Inflammatory macrophage treated with lipopolysaccharide for 1 hour (primary cell): ENCODE measurements around the gene THSD7A.

Experiments used
- DNase-seq, 2 donors: peaks; one replicate each; pipeline ENCODE4 v3.0.0-alpha.2; 2020 to 2022

THSD7A gene

DNA sequence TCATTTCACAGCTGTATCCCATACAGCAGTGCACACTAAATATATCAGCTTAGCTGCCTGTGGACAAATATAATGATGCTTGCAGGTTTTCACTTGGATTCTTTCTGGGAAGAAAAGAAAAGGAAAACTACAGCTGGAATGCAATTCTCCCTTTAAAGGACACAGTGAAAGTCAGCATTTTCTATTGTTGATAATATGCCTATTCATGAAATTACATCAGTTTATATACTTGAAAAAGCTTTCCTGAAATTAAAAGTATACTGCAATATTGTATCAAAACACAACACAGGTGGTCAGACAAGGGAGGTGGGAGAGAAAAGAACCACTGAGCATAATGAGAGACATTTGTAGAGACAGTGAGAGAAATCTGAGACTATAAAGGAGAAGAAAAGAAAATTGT lies 20.3 kb downstream of the THSD7A start:
- no peak for DNase-seq

DNA sequence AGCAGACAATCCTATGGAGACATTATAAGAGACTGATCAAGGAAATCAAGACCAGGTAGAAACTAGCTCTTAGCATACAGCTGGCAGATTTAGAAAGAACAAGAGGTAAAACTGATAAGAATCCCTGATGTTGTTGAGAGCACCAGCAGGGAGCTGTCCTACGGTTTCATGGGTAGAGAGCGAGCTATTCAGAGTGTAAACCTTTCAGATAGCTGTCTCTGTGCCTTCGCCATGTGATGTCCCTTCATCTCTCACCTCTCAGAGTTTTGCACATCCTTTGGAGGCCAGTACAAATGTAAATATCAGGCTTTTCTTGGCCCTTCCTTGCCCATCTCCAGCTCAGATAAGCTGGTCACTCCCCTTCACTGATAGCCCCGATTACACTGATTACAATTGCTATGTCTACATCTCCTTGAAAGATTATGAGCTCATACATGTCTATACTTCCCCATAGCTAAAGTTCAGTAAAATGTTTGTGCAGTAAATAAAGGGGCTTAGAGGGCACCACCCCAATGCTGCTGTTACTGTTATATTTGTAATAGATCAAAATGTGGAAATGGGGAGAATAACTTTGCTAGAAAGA lies 21.9 kb downstream of the THSD7A start:
- DNase-seq = no peak

DNA sequence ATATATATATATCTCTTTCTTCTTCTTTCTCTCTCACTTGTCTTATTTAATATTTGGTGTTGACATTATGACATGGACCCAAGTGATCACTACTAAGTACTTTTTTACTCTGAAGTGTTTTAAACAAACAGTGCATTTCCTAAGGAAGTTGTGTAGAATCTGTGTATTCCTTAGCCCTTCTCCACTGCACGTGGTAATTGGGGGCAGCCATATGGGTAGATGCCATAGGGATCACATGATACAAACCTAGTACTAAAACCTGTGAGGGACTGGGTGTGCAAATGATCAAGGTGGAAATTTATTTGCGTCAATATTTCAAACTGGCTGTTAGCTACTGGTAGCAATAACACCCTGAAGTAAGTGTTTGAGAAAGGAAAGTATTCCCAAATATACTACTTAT lies 25.0 kb downstream of the THSD7A start:
- DNase-seq = no peak

DNA sequence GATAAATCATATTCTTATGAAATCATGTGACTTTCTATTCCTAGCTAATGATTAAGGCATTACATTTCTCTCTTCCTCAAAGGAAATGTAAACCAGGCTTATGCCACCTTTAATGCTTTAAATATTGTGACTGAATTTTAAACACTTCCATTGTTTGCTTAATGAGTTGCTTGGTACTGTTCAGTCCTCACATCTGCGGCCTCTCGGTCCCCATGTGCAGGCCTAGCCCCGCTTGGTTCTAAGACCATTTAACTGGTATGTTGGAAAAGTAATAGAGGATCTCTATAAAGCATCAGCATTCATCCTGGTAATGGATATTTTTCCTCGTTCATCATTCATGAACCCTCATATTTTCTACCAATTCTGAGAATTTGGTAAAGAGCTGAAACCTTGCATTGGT lies 27.4 kb downstream of the THSD7A start:
- no peak for DNase-seq

DNA sequence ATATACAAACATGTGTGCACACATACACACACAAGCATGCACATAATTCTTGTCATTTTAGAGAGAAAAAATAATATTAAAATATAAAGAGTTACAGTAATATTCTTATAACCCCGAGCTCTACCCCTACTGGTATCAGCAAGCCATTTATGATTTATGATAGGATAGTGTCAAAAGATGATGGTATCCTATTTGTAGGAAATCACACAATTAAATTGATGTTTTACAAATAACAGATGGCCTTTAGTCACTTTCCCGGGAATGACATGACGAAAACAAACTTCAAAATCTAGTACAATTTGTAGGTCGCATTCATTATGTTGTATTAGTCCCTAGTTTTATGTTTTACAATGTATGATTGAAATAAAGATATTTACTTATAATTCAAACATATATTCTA lies 36.8 kb downstream of the THSD7A start:
- no peak for DNase-seq

DNA sequence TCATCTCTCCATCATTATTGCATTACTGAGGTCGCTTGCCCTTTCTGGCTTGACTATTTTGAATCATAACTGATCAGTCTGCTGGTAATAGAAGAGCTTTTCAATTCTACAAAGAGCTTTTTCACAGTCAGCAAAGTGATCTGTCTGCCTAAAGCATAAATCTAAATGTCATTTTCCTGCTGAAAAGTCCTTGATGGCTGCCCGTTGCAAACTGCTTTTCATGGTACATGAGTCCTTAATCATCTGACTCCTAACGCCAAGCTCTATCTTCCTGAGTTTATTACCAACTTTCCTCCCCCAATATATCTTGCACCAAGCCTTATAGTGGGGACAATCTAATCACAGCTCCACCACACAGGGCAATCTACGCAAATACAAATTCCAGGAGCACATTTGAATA lies 39.8 kb downstream of the THSD7A start:
- no peak for DNase-seq

DNA sequence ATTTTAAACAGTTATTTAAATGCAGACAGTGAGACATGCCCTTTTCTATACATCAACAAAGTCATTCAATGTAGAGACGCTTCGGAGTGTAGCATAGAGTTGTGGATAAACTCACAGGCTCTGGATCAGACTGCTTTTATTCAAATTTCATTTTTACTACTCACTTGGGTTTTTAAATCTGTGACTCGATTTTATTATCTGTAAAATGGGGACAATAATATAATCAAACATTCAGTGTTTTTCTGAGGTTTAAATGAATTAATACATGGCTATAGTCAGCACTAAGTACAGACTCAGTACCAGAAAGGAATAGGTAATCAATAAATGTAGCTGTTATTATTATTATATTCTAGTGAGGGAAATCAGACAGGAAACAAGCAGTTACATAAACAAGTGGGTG lies 43.4 kb downstream of the THSD7A start:
- DNase-seq = no peak

DNA sequence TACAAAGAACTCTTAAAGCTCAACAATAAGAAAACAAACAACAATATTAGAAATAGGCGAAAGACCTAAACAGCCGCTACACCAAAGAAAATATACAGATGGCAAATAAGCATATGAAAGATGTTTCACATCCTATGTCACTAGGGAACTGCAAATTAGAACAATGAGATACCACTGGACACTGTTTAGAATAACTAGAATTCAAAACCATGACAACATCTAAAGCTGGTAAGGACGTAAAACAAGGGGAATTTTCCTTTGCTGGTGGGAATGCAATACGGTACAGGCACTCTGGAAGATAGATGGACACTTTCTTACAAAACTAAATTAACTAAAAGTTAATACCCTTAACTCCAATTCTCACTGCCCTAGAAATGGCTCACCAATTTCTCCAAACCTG lies 44.5 kb downstream of the THSD7A start:
- no peak for DNase-seq

DNA sequence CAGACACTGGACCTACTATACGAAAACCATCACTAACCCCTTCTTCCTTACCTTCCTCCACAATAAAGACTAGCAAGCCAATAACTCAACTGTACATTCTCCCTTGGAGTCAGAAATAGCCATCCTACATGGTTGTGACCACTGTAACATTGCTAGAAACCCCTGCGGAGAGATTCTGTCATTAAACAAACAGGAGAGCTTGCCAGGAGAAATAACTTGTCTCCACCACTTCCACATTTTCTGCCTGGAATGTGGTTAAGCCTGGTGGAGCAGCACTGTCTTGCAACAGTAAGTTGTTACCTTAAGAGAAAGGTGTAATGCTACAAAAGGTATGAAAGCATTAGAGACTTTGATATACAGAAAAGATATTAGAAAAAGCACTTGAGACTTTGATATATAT lies 45.8 kb downstream of the THSD7A start:
- no peak for DNase-seq

DNA sequence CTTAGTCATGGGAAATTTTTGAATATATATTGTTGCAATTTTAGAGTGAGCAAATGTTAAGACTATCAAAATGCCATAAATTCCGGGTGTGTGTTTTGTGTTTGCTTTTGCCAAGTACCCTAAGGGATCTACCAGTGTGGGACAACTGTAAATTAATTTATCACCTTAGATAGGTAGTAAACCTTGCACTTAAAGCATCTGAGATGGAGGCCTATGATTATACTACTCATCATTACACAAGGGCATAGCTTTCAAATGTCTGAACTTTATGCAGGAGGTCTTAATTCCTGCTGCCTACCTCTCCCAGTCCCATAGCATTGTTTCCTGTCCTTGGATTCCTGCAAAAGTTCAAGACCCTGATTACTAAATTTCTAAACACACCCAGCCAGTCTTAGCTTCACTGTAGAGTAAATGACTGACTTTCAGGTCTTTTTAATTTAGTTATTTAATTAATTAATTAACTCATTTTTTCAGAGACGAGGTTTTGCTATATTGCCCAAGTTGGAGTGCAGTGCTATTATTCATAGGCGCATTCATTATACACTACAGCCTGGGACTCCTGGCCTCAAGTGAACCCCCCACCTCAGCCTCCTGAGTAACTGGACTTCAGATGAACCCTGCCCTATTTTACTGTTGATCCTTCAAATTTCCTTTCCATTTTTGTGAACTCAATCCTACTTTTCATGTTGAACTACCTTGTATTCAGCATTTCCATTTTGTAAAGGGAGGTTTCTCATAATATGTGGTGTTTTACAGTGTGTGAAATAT lies 47.0 kb downstream of the THSD7A start:
- DNase-seq = no peak

DNA sequence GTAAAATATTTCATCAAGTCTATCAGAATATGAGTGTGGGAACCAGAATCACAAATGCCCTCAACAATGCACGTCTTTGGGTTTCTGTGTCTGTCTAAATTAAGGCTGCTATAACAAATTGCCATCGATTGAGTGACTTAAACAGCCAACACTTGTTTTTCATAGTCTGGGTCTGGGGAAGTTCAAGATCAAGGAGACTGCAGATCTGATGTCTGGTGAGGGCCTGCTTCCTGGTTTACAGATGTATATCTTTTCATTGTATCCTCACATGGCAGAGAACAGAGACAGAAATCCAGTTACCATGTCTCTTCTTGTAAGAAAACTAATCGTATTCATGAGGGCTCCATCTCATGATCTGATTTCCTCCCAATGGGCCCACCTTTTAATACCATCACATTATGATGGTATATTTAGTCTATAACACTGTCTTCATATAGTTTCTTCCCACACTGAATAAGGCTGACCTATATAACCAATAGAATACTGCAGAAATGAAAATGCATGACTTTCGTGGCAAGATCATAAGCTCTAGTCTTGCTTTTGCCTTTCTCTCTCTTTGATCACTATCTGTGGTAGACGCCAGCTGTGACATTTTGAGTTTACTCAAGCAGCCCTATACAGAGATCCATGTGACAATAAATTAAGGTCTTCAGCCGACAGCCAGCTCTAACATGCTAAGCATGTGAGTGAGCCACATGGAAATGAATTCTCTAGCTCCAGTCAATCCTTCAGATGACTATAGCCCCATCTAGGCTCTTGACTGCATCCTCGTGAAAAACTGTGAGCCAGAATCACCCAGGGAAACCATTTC lies 51.9 kb downstream of the THSD7A start:
- no peak for DNase-seq

DNA sequence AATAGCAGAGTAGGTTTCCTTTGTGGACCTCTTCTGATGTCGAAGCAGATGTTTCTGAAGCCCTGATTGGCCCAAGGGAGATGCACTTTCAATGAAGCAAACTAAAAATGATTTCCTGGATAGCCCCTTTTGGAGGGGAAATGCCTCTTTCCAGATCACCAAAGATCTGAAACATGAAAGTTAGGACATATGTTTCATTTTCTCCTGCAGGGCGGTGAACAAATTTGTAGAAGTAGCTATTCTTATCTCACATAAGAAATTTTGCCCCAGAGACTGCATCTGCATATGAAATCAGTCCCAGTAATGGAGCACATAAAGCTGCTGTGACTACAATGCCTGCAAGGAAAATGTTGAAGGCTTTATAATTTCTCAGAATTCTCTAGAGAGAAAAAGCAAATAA lies 56.0 kb downstream of the THSD7A start:
- no peak for DNase-seq

DNA sequence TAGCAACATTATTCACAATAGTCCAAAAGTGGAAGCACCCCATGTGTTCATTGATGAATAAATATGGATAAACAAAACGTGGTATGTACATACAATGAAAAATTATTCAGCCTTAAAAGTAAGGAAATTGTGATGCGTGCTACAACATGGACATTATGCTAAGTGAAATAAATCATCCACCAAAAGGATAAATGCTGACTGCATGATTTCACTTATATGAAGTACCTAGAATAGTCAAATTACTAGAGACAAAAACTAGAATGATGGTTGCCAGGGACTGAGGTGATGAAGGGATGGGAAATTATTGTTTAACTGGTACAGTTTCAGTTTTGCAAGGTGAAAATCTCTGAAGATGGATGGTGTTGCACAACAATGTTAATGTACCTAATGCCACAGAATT lies 56.6 kb downstream of the THSD7A start:
- no peak for DNase-seq

DNA sequence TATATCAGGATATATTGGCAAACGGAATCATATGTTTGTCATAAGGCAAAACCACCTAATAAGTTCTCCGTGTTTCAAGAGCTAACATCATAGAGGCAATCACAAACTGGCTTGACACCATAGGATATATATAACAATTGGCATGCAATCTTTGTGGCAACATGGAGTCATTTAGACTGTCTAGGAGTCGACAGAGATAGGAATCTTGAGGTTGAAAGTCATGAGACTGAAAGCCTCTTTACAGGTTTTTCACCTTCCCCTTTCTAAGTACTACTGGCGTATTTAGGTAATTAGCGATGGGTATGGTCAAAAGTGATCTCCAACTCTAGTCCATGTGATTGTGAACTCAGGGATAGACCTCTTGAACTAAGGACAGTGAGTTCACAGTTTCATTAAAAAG lies 63.7 kb downstream of the THSD7A start:
- no peak for DNase-seq

DNA sequence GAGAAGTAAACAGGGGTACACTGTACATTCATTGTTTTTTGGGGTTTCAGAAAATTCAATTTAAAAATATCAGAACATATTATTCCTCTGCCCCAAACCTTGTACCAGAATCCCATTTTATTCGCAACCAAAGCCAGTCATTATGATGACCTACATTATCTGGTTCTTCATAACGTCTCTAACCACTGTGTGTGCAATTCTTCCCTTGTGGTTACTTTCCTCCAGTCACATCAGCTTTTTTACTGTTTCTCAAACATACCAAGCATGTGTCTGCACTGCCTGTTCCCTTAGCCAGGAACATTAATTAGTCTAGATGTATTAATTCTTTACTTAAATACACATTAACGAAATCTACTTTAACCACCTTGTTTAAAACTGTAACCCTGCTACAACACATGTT lies 64.8 kb downstream of the THSD7A start:
- DNase-seq = no peak

DNA sequence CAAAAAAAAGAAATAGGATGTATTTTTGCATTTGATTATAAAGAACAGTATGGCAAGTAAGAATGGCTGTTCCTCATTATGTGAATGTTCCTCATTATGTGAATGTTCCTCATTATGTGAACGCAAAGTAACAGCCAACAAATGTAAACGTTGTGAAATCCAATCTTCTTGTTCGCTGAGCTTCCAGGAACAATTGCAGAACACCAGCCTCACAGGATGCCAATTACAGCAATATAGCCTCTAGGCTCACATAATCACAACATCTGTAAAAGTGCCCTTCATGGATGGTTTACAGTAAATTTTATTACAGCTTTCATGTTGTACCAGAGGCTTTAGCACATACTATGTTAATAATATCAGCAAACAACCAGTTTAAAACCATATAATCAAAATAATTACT lies 71.6 kb downstream of the THSD7A start:
- DNase-seq = peak; percentile 67 to 78

DNA sequence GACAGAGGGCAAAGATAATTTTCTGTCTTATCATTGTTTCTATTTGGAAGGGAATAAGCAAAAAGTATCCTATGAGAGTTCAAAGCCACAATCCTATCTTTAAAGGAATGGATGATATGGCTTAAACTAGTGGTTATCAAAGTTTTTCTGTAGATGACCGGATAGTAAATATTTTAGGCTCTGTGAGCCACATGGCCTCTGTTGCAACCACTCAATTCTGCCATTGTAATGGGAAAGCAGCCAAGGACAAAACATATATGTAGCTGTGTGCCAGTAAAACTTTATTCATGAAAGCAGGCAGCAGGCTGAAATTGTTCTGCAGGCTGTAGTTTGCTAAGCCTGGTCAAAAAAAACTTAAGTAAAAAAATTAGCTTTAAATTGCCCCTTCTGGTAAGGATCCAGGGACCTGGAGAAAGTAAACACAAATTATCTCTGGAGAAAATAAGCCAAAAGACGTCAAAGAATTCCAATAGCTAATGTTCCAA lies 73.3 kb downstream of the THSD7A start:
- DNase-seq = no peak

DNA sequence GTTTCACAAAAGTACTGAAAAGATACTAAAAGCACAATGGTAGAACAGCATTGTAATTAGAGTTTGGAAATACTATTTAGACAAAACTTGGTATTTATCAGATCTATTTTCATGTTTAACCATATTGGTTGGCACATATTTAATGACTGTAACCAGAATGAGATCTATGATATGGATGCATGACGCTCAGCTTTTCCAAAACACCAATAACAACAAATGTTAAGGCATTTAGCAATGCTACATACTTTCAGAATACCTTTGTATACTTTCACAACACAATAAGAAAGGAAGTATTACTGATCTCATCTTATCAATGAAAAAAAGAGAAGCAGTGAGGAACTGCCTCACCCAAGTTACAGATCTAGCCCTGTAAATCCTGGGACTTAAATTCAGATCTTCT lies 74.8 kb downstream of the THSD7A start:
- DNase-seq = no peak

DNA sequence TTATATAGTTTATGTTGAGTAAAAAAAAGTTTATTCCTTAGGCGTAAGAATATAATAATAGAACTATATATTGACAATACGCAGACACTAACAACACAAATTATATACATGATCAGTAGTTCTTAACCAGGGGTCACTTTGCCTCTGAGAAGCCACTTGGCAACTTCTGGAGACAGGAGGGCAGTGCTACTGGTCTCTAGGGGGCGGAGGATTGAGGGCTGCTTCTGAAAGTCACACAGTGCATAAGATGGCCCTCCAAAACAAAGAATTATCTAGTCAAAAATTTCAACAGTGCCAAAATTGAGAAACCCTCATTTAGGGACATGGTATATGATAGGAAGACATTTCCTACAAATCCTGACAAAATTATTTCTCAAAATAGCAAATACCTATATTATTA lies 77.1 kb downstream of the THSD7A start:
- DNase-seq = no peak

DNA sequence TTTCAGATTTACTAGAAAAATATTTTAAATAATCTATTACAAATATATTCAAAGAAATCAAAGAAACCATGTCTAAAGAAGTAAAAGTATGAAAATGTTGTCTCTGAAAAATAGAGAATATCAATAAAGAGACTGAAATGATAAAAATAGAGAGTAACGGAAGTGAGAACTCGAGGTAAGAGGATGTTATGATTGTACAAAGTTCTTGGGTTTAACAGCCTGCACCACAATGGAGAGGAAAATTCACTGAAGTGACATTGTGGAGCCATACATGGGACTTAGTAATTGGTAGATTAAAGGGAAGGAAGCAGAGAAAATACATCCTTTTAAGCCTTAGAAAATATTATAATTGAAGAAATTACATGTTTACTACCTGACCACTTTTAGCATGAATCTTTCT lies 77.9 kb downstream of the THSD7A start:
- DNase-seq = no peak

DNA sequence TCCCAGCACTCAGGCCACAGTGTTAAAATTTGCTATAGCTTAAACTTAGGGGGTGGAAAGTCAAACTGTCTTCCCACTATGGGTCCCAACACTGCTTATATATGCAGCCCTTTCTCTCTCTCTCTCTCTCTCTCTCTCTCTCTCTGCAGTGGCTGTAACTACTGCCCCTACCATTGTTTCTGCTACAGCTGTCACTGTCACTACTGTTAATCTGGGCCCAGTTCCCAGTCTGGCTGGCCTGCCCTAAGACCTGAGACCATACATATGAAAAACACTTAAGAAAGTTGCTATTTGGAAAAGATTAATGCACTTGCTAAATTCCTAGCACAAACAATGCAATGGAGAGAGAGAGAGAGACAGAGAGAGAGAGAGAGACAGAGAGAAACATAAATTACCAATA lies 78.6 kb downstream of the THSD7A start:
- no peak for DNase-seq

DNA sequence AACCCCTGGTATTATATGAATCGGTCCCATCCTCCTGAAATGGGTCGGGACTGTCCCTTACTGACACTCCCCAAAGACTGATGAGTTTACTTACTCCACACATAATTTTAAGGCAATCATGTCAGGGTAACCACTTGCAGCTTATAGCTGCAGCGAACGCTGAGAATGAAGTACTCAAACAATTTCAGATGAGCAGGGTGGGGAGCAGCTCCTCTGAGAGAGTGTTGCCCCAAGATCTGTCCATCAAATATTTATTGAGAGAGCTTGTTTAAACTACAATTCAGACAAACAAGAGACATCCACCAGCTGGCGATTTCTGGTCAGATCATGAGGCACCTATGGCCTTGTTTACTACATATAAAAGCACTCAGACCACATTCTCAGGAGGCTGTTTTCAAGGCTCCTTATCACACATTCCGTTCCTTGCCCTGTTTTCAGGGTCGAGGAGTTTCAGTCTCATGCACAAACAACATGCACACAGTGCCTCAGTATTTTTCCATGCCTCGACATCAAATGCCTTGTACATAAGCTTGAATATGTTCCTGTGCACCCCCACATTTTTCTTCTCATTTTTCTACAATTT lies 80.1 kb downstream of the THSD7A start:
- no peak for DNase-seq

DNA sequence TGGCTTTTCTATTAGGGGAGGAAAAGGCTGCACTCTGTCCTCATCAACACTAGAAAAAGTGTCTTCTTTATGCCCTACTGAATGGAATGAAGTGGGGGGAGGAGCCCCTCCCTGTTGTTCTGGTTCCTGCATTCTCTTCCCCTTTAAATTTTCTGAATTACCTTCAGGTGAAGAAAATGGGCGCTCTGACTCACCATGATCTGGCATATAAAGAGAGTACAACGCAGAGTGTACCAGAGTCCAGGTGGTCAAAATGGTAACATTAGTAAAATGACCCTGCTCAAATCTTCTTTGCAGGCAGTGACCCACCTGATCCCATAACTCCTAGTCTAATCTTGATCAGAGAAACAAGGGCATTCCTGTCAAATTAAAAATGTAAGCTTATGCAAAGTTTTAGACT lies 80.7 kb downstream of the THSD7A start:
- DNase-seq = no peak

DNA sequence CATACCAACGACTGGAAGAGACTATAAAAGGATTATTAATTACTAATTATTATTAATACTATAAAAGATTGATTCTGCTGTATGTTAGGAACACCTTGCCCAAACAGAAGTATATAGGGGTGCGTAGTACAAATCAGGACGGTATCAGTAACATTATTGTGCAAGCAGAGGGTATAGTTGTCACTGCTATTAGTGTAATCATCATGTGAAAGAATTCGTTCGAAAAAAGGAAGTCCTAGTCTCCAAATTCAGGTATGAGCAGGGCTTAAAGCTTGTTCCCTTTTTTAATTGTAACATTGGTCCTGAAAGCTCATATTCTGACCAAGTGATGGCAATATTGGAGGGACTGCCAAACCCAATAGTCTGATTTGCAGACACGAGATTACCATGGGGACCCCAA lies 81.8 kb downstream of the THSD7A start:
- DNase-seq = no peak
